Fibroblast of mammary gland (primary cell): Measurements from ENCODE around the gene PRB3.

ENCODE experiments used
- DNase-seq: peaks from one replicate; pipeline ENCODE4 v3.0.0-alpha.2; 2010; ENCODE audit warnings: low read depth
- H3K4me3 ChIP-seq: 2 replicates; pipeline ENCODE4 v1.5.1; 2011; ENCODE audit warnings: low read depth, mild to moderate bottlenecking, low read length, moderate library complexity; ENCODE audit not compliant: control insufficient read depth
- CTCF ChIP-seq: conservative IDR thresholded peaks from 2 replicates; pipeline ENCODE4 v1.5.1; 2011; ENCODE audit warnings: low read depth, low read length, inconsistent platforms; ENCODE audit not compliant: control insufficient read depth, insufficient read depth

The PRB3 gene

GRCh38 chr12:11240348-11240930 lies 29.1 kb downstream of the PRB3 start:
- TF ChIP-seq CTCF: no peak
- no peak overlapping the region for H3K4me3 ChIP-seq
- DNase-seq: no peak

- H3K4me3 ChIP-seq: no peak overlapping the region
- no peak for DNase-seq
- no peak for TF ChIP-seq CTCF
These were observed 31.2 kb downstream of the PRB3 start for GRCh38 chr12:11238275-11238674.

- TF ChIP-seq CTCF: no peak
These were observed 36.0 kb downstream of the PRB3 start for GRCh38 chr12:11233532-11233931.

GRCh38 chr12:11228296-11228879 lies 41.1 kb downstream of the PRB3 start:
- peak; percentile 55 for TF ChIP-seq CTCF
- DNase-seq: peak; percentile 31

More at GRCh38 chr12:11233532-11233931, 36.0 kb downstream of the PRB3 start:
- no peak for DNase-seq
- no peak overlapping the region for H3K4me3 ChIP-seq

GRCh38 chr12:11227373-11227772 lies 42.1 kb downstream of the PRB3 start:
- no peak for TF ChIP-seq CTCF
- no peak for DNase-seq
- no peak overlapping the region for H3K4me3 ChIP-seq

More at GRCh38 chr12:11228296-11228879, 41.1 kb downstream of the PRB3 start:
- H3K4me3 ChIP-seq: no peak overlapping the region
